ENCODE measurements around the gene ELMO1.

The ELMO1 gene

GRCh38 chr7:37275078-37275710, 173.5 kb downstream of the ELMO1 start:
- no peak for TF ChIP-seq ZFX (IDR thresholded peaks at IDR 0.05; ENCODE audit: borderline replicate concordance)
- TF ChIP-seq CTCF (IDR thresholded peaks at IDR 0.05), result no peak
- H3K27ac ChIP-seq, result no peak overlapping the region

GRCh38 chr7:37273891-37274290, 174.8 kb downstream of the ELMO1 start:
- no peak for TF ChIP-seq ZFX (IDR thresholded peaks at IDR 0.05; ENCODE audit: borderline replicate concordance)
- no peak overlapping the region for H3K27ac ChIP-seq

GRCh38 chr7:37269711-37270508, 178.8 kb downstream of the ELMO1 start:
- H3K27ac ChIP-seq, result no peak overlapping the region
- TF ChIP-seq CTCF (IDR thresholded peaks at IDR 0.05) (no peak), ZFX (IDR thresholded peaks at IDR 0.05; ENCODE audit: borderline replicate concordance) (no peak)

GRCh38 chr7:37267251-37267650, 181.4 kb downstream of the ELMO1 start:
- no peak overlapping the region for H3K27ac ChIP-seq
- TF ChIP-seq ZFX (IDR thresholded peaks at IDR 0.05; ENCODE audit: borderline replicate concordance) (no peak), CTCF (IDR thresholded peaks at IDR 0.05) (no peak)

GRCh38 chr7:37265876-37266275, 182.8 kb downstream of the ELMO1 start:
- TF ChIP-seq ZFX (IDR thresholded peaks at IDR 0.05; ENCODE audit: borderline replicate concordance), result no peak
- no peak overlapping the region for H3K27ac ChIP-seq

- no peak for TF ChIP-seq CTCF (IDR thresholded peaks at IDR 0.05)
- TF ChIP-seq ZFX (IDR thresholded peaks at IDR 0.05; ENCODE audit: borderline replicate concordance), result no peak
These were observed 183.7 kb downstream of the ELMO1 start for GRCh38 chr7:37265006-37265405.

GRCh38 chr7:37262181-37262580, 186.5 kb downstream of the ELMO1 start:
- no peak overlapping the region for H3K27ac ChIP-seq
- TF ChIP-seq ZFX (IDR thresholded peaks at IDR 0.05; ENCODE audit: borderline replicate concordance) (no peak), CTCF (IDR thresholded peaks at IDR 0.05) (no peak)

More at GRCh38 chr7:37265006-37265405, 183.7 kb downstream of the ELMO1 start:
- H3K27ac ChIP-seq, result no peak overlapping the region

GRCh38 chr7:37259319-37259821, 189.3 kb downstream of the ELMO1 start:
- no peak overlapping the region for H3K27ac ChIP-seq
- TF ChIP-seq CTCF (IDR thresholded peaks at IDR 0.05), result no peak
- TF ChIP-seq ZFX (IDR thresholded peaks at IDR 0.05; ENCODE audit: borderline replicate concordance), result no peak

All from 22Rv1 (cell line).